H1 (cell line): Measurements from ENCODE around the gene SLC22A3. TPM values are rescaled to one million over a fixed set of nuclear protein-coding genes. Genes with fewer than 3 reads are reported as not detected.

Experiments
- CBX5 ChIP-seq: fragments of 300-800, 300-1000 bp; sonication (generic); IDR thresholded peaks from 2 replicates; pipeline ENCODE4 v1.7.1; 2016; ENCODE audit warnings: antibody characterized with exemption, low read length, low read depth
- CEBPB ChIP-seq: IDR thresholded peaks from 2 replicates; pipeline ENCODE4 v1.6.1; 2012; ENCODE audit warnings: low read depth, low read length
- JUN ChIP-seq: IDR thresholded peaks from 2 replicates; pipeline ENCODE4 v1.6.1; 2011; ENCODE audit warnings: low read depth, mild to moderate bottlenecking, improper control_type of control experiment, low read length
- polyA plus RNA-seq, 7 experiments: library from polyadenylated mRNA; depleted of rRNA in 3 of 7; stranded (reverse) in 5 of 7; unstranded in 2 of 7; fragments of >200 nt in 5 of 7; fragments of 200-250 nt in 2 of 7; gene quantifications; 1 replicate in 5 of 7; 2 replicates in 1 of 7; 4 replicates in 1 of 7; pipeline versions ENCODE4 v1.2.1 to v1.2.3, GENCODE V29; 2011 to 2013; ENCODE audit warnings: missing spikeins in 2 of 7, mixed read lengths in 2 of 7
- total RNA-seq: library from RNA; stranded (reverse); fragmentation: NEBNext Ultra II Directional; extraction: Animal tissue kit (Norgen Biotek cat#: 25700); gene quantifications from 2 replicates; pipeline ENCODE4 v1.2.1, GENCODE V29; 2021
- TF ChIP-seq, protein P1 (sequence below): fragments of 300-600 bp; sonication (generic); IDR thresholded peaks from 2 replicates; pipeline ENCODE4 v1.7.1; 2012; ENCODE audit warnings: low read length, moderate library complexity, mild to moderate bottlenecking, inconsistent platforms; ENCODE audit not compliant: insufficient replicate concordance

The SLC22A3 gene
- total and polyA plus RNA-seq, 2 of the 8 experiments (the other 6 are each of a cell fraction or from before 2014, with no cell fraction given) = 1.0 to 2.9 TPM

DNA sequence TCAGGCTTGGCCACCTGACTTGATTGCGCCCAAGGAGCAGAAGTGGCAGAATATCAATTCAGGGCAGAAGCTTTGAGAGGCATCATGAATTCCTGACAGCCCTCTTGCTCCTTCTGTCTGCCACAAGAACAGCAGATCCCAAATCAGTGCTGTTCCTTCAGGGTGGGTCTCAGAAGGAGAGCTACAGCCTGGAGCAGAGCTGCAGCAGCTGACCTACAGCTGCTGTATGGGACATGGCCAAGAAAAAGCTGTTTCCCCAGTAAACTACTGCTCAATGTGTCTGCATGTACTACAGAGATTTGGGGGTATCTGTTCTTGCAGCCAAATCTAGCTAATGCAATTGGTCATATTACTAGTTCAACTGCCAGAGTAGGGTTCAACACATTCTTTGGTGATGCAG lies 69.0 kb downstream of the SLC22A3 start (continued):
- TF ChIP-seq, protein P1, sequence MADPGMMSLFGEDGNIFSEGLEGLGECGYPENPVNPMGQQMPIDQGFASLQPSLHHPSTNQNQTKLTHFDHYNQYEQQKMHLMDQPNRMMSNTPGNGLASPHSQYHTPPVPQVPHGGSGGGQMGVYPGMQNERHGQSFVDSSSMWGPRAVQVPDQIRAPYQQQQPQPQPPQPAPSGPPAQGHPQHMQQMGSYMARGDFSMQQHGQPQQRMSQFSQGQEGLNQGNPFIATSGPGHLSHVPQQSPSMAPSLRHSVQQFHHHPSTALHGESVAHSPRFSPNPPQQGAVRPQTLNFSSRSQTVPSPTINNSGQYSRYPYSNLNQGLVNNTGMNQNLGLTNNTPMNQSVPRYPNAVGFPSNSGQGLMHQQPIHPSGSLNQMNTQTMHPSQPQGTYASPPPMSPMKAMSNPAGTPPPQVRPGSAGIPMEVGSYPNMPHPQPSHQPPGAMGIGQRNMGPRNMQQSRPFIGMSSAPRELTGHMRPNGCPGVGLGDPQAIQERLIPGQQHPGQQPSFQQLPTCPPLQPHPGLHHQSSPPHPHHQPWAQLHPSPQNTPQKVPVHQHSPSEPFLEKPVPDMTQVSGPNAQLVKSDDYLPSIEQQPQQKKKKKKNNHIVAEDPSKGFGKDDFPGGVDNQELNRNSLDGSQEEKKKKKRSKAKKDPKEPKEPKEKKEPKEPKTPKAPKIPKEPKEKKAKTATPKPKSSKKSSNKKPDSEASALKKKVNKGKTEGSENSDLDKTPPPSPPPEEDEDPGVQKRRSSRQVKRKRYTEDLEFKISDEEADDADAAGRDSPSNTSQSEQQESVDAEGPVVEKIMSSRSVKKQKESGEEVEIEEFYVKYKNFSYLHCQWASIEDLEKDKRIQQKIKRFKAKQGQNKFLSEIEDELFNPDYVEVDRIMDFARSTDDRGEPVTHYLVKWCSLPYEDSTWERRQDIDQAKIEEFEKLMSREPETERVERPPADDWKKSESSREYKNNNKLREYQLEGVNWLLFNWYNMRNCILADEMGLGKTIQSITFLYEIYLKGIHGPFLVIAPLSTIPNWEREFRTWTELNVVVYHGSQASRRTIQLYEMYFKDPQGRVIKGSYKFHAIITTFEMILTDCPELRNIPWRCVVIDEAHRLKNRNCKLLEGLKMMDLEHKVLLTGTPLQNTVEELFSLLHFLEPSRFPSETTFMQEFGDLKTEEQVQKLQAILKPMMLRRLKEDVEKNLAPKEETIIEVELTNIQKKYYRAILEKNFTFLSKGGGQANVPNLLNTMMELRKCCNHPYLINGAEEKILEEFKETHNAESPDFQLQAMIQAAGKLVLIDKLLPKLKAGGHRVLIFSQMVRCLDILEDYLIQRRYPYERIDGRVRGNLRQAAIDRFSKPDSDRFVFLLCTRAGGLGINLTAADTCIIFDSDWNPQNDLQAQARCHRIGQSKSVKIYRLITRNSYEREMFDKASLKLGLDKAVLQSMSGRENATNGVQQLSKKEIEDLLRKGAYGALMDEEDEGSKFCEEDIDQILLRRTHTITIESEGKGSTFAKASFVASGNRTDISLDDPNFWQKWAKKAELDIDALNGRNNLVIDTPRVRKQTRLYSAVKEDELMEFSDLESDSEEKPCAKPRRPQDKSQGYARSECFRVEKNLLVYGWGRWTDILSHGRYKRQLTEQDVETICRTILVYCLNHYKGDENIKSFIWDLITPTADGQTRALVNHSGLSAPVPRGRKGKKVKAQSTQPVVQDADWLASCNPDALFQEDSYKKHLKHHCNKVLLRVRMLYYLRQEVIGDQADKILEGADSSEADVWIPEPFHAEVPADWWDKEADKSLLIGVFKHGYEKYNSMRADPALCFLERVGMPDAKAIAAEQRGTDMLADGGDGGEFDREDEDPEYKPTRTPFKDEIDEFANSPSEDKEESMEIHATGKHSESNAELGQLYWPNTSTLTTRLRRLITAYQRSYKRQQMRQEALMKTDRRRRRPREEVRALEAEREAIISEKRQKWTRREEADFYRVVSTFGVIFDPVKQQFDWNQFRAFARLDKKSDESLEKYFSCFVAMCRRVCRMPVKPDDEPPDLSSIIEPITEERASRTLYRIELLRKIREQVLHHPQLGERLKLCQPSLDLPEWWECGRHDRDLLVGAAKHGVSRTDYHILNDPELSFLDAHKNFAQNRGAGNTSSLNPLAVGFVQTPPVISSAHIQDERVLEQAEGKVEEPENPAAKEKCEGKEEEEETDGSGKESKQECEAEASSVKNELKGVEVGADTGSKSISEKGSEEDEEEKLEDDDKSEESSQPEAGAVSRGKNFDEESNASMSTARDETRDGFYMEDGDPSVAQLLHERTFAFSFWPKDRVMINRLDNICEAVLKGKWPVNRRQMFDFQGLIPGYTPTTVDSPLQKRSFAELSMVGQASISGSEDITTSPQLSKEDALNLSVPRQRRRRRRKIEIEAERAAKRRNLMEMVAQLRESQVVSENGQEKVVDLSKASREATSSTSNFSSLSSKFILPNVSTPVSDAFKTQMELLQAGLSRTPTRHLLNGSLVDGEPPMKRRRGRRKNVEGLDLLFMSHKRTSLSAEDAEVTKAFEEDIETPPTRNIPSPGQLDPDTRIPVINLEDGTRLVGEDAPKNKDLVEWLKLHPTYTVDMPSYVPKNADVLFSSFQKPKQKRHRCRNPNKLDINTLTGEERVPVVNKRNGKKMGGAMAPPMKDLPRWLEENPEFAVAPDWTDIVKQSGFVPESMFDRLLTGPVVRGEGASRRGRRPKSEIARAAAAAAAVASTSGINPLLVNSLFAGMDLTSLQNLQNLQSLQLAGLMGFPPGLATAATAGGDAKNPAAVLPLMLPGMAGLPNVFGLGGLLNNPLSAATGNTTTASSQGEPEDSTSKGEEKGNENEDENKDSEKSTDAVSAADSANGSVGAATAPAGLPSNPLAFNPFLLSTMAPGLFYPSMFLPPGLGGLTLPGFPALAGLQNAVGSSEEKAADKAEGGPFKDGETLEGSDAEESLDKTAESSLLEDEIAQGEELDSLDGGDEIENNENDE = no peak
- TF ChIP-seq CEBPB (no peak), JUN (no peak), CBX5 (no peak)
